Anterior cingulate cortex (tissue), 58 donors: ENCODE measurements around the gene INPP5A.

Experiments used
- DNase-seq, 58 donors: peaks; one replicate each; lab custom pipeline; 2025; lab: John Stamatoyannopoulos, UW

INPP5A gene

DNA sequence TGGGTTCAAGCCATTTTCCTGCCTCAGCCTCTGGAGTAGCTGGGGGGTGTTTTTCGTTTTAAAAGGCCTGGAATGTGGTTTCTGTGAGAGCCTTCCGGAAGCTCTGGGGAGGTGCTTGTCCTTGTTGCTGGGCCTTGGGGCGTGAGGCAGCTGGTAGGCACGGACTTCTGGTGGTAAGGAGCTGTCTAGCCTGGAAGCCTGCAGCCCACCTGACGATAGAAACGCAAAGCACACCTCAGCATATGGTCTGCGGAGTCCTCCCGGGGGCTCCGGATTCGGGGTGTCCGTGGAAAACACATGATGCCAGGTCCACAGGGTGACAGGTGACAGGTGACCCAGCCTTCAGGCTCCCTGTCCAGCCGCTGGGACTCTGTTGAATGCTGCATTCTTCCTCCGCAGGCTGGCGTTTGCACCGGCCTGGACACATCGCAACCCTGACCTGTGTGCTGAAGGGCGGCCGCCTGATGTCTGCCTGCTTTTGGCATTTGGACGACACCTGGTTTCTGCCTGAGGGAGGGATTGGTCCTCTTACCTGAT, 37.3 kb downstream of the INPP5A start:
- no peak for DNase-seq

DNA sequence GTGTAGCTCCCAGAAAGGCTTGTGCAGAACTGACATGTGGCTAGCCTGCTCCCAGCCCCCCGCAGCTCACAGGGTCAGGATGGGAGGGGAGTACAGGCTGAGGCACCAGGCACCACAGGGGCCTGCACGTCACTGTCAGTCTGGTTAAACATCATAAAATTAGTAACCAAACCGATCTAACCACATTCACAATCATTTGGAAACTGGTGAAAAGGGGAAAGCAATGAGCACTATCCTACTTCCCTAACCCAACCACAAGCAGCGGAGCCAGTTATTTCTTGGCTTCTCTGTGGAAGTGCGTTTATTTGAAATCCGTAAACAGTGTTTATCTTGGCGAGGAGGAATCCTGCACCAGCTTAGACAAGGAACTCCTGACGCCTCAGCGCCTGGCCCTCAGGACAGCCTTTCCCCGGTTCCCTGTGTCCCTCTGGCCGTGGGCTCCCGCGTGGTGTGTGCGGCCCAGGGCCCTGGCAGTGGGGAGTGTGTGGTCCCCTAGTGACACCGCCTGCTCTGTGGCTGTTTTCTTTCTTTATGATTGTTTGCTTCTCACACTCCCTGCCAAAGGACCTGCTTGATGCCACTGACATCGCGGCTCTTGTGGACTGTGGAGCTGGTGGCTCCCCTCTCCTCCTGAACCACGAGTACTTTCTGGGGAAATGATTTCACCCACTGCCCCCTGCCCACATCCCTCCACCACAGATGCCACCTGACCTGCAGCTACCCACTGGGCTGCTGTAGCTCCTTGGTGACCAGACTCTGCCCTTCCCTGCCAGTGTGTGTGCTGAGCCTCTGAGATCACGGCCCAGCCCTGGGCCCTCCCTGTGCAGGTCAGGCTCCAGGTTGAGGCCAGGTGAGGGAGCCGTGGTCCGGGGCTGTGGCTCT, 38.0 kb downstream of the INPP5A start:
- peak in 2 of 58 donors; percentile 30 to 31 for DNase-seq

DNA sequence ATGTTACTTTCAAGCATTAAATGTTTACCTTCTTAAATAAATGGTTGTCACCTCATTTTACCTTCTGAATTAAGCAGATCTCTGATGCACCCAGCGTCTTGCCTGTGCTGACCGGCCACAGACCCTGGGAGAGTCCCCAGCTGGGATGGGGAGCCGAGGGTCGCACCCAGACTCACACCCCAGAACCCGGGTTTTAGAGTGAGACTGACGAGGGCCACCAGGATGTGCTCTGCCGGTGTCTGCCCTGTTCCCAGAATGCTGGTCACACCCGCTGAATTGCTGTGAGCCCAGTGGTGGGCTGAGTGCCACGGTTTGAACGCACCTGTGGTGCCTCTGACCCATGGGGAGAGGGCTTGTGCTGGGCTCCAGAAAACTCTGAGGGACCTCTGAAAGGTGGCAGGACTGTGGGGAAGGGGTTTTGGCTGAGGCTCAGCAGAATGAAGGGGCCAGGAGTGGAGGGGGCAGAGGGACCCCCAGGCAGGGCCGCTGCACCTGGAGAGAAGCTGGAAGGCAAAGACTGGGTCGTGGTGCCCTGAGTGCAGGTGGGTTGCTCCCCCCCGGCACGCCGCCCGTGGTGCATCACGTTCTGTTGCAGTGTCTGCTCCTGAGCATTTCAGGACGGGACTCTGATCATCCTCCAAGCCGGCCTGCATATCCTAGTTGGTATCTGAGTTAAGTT, 39.2 kb downstream of the INPP5A start:
- DNase-seq = no peak

DNA sequence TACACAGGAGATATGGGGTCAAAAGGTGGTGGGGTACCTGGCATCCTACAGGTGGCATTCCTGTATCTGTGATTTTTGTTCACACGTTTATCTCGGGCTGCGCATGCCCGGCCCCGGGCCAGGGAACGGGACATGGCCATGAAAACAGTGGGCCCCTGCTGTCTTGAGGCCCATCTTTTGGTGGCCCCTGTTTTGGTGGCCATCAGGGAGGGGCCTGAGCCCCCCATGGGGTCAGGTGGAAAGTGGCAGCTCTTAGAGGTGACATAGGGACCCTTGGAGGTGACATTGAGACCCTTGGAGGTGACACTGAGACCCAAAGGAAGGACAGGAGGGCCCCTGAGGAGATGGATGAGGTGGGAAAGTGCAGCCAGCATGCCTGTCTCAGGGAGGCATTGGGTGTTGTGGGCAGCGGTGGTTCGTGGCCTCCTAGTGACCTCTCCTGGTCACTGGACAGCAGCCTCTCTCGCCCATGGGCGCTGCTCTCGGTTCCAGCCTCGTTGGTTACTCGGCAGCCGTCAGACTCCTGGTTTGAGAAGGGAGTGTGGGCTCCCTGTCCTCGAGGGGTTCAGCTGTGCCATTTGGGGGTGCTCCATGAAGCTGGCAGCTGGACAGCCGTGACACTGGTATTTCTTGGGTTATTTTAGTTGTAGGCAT, 39.9 kb downstream of the INPP5A start:
- peak in 21 of 58 donors; percentile 18 to 55 (median 43) for DNase-seq

DNA sequence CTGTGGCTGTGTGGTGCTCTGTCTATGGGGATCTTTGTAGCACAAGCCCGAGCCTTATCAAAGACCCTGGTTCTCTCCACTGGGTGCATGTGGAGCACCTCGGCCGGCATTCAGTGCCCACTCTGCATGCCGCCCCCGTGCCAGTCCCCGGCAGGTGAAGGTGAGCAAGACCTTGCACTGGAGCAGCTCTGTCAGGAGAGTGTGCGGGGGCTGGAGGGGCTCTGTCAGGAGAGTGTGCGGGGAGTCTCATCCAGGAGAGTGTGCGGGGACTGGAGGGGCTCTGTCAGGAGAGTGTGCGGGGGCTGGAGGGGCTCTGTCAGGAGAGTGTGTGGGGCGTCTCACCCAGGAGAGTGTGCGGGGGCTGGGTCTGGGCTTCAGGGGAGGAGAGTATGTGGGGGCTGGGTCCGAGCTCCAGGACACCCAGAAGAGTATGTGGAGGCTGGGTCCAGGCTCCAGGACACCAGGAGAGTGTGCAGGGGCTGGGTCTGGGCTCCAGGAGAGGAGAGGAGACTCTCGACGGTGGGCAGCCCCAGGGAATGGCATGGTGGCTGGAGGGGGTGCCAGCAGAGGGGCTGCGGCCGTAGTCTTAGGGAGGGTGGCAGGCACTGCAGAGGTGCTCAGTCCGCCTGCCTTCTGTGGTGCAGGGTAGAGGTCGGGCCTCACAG, 40.8 kb downstream of the INPP5A start:
- DNase-seq = no peak

DNA sequence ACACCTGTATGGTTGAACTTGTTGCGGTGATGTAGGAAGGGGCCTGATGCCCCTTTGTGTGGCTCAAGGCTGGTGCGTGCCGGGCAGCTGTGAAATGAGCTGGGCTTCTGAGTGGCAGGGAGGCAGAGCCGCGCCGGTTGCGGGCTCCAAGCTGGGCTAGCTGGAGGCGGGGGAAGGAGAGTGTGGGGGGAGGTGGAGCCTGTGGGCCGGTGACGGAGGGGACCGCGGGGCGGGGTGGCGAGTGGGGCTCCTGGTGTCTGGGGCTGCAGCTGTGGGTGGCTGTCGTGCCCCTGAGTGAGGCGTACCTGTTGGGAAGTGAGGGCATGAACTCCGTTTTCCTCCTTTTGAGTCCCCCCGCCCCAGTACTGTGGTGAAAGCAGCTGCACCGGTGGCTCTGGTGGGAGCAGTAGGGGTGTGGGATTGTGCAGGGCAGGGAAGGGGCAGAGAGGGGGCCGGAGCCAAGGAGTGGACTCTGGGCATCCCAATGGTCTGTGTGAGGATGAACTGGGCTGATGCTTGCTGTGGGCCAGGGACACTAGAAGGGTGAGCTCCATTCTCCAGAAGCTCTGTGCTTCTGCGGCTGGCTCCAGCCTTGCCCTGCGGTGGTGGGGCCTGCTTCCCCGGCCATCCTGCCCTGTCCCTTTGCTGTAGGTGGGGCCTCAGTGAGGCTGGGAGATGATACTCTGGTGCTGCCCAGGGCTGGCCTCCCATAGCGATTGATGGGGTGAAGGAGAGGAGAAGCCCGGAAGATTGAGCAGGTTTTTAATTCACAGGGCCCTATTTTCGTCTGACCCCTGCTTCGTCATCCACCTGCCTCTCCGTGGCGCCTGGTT, 41.7 kb downstream of the INPP5A start:
- DNase-seq = peak in 3 of 58 donors; percentile 29 to 43 (median 39)

DNA sequence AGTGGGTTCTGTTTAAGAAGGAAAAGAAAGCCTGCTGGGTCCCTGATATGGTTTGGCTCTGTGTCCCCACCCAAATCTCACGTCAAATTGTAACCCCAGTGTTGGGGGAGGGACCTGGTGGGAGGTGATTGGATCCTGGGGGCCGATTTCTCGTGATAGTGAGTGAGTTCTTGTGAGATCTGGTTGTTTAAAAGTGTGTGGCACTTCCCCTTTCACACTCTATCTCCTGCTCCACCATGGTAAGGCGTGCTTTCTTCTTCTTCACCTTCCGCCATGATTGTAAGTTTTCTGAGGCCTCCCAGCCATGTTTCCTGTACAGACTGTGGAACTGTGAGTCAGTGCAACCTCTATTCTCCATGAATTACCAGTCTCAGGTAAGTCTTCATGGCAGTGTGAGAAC, 42.6 kb downstream of the INPP5A start:
- DNase-seq = no peak

DNA sequence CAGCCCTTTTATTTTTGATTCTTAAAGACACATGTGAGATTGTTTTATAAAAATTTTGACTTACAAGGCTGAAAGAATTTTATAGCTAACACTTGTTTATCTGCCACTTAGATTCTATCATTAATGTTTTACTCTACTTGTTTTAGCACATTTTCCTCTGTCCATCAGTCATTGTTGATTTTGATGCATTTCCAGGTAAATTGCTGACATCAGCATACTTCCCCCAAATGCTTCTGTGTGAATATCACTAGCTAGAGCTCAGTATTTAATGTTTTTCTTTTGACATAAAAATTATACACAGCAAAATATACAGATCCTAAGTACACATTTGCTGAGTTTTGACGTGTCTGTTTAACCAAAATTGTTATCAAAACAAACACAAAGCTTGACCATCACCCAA, 43.0 kb downstream of the INPP5A start:
- DNase-seq = no peak

DNA sequence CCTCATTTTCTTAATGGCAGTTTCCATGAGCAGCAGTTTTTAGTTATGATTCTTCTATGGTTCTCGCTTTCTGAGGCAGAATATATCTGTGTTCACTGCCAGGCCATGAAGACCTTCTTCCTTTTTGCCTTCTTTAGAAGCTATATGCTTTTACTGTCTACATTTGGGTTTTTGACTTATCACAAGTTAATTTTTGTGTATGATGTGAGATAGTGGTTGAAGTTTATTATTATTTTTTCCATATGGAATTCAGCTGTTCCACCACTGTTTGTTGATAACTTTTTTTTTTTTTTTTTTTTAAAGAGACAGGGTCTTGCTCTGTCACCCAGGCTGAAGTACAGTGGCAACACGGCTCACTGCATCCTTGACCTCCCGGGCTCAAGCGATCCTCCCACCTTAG, 44.5 kb downstream of the INPP5A start:
- DNase-seq = no peak

DNA sequence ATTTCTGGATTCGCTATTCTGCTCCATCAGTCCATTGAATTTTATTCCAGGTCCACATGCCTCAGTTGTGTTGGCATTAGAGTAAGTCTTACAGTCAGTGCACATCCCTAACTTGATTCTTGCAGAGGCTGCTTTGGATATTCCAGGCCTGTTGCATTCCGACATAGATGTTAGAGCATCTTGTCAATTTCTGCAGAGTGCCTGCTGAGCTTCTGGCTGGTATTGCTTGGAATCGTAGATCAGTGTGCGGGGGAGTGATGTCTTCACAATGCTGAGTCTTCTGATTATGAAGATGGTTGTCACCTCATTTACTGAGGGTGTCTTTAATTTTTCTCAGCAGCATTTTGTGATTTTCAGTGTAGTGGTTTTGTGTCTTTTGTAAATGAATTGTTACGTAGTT, 45.2 kb downstream of the INPP5A start:
- peak in 7 of 58 donors; percentile 26 to 50 (median 37) for DNase-seq

DNA sequence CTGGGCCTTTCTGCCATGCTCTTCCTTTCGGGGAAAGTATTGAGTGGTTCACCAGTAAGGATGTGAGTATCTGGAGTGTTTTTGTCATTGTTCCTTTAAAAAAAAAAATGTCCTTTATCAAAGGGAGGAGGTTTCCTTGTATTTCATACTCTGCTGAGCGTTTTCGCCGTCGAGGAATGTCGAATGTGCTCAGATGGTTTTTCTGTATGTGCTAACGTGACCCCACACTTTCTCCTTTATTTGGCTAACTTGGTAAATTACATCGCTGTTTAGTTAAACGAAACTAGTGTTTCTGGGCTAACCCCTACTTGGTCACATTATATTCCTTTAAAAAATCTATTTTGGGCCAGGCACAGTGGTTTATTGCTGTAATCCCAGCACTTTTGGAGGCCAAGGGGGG, 45.9 kb downstream of the INPP5A start:
- DNase-seq = no peak

DNA sequence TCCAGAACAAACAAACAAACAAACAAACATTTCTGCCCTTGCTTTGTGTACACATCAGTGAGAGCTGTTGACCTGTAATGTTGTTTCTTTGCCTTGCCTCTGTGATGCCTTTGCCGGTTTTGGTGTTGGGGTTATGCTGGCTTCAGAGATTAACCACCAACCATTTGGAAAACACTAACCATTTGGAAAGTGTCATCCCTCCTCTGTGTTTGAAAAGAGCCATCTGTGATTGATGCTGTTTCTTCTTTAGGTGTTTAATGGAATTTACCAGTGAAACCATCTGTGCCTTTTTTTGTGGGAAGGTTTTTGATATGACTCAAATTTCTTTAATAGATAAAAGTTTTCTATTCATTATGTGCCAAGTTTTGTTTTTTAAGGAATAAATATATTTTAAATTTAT, 46.5 kb downstream of the INPP5A start:
- no peak for DNase-seq

DNA sequence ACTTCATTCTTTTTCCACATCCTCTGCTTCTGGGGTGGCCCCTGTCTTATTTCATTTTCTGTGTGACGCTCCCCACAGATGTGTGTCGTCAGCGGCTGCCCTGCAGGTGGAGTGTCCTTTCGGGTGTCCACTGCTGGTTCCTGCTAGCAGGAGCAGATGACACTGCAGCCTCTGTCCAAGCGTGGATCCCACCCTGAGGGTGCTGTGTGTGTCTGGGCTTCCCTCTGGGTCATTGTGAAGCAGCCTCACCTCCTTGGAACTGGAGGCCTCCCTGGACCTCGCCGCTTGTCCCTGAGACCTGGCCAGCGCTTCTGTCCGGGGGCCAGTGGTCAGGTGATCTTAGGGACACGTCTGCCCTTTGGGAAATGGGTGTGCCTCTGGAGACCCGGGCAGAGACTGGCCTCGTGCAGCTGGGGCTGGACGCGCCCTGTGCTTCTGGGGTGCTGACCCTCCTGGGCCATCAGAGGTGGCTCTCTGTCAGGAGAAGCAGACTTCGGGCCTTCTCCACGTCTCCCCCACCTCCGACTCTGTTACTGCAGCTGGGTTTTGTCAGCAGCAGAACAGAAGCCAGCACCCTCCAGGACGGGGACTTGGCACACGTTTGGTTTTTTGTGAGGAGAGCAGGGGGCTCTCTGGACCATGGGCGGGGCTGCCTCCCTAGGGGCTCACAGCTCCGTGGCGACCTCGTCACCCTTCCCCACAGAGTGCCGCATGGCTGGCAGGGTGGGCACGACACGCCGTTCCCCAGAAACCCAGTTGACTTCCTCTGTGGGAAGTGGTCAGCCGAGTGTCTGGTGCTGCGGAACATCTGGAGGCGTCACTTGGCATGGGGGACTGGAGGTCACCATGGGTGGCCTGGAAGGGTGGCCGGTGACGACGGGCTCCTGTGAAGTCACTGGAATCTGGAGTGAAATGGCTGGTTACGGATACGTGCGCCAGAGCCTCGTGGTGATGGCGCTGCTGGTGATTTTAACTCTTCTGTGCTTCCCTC, 48.4 kb downstream of the INPP5A start:
- DNase-seq = no peak

DNA sequence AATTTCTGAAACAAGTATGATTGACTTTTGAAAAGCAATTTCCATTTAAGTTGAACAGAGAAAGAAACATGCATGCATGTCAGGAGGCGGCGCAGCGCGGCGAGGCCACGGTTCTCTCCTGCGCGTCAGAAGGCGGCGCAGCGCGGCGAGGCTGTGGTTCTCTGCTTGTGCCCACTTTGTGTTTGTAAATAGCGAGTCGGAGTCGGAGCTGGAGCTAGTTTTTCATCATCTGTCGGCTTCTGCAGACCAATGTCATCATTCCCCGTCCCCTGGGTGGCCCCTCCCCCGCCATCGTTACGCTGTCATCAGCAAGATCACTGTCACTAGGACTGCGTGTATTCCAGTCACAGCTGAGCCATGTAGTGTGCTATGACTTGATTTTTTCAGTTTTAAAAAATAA, 49.2 kb downstream of the INPP5A start:
- no peak for DNase-seq

DNA sequence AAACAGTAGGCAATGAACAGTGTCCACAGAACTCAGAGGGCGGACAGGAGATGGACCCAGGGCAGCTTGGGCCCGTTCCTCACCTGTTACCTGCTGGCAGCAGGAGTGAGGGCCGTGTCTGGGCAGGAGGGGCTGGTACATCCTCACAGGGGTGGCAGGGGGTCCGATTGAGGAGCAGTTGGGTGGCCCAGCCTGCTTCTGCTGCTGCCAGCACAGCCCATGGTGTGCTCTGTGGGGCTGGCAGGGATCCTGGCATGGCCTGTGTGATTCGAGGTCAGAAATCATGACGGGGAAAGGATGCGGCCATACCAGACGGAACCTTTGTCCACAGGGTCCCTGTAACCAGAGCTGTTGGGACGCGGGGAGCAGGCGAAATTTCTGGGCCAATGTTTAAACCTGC, 49.6 kb downstream of the INPP5A start:
- no peak for DNase-seq

DNA sequence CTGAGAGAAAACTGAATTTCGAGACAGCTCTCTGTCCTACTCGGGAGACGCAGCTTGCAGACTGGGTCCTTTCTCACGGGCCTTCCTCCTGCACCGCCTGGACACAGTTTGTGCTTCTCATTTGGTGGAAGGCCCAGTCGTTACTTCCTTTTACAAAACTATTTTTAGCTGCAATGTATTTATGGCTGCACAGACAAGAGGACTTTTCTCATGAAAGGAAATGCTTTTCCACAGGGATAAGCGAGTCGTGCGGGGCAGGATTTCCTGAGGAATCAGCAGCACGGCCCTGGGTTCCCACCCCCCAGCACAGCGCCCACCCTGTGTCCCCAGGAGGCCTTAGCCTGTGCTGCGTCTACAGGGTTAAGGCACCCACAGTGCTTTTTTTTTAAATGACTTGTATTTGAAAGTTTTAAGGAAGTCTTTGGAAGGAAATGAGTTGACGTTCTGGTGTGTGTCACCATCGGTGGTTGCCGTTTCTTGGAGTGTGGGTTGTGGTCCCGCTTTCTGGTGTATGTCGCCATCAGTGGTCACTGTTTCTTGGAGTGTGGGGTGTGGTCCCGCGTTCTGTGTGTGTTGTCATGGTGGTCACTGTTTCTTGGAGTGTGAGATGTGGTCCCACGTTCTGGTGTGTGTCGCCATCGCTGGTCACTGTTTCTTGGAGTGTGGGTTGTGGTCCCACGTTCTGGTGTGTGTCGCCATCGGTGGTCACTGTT, 50.9 kb downstream of the INPP5A start:
- peak in 5 of 58 donors; percentile 16 to 67 (median 62) for DNase-seq

DNA sequence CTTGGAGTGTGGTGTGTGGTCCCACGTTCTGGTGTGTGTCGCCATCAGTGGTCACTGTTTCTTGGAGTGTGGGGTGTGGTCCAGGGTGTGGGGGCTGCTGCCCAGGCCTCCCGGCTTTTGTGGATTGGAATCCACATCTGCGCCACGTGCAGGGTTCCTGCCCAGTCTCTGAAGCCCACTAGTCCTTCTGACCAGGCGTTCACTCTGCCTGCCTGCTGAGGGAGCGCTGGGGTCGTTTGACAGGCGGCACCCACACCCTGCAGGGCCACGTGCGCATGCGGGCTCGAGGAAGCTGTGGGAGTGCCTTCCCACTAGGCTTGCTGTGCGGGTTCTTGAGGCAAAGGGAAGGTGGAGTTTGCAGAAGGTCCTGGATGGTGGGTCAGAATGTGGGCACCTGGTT, 51.4 kb downstream of the INPP5A start:
- DNase-seq = no peak

DNA sequence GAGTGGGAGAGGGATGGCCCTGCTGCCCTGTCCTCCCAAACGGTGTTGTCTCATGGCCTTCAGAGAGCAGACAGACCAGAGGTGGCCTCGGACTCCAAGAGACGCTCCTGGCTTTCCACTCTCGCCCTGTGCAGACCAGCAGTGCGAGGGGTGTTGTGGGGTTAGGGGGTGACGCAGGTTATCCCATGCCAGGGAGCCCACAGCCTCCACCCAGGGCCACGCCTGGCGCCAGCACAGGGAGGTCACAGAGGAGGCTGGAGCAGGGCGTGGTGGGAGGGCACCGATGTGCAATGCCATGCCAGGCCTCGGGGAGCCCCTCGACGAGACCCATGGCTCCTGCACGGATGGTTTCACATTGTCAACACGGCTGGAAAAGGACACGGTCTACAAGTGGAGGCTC, 52.1 kb downstream of the INPP5A start:
- no peak for DNase-seq
